CD14-positive monocyte (primary cell): Measurements from ENCODE around the gene UBE2QL1. TPM values are rescaled to one million over a fixed set of nuclear protein-coding genes. Genes with fewer than 3 reads are reported as not detected.

Experiments used
- DNase-seq, 3 donors: peaks; one replicate each; pipeline ENCODE4 v3.0.0-alpha.2; 2011 to 2022
- H2AFZ ChIP-seq: 2 replicates; pipeline ENCODE4 v1.6.0; 2012; ENCODE audit warnings: mild to moderate bottlenecking, low read depth, low read length, inconsistent platforms; ENCODE audit not compliant: insufficient read depth, poor library complexity, severe bottlenecking
- H3K27ac ChIP-seq, 2 donors: 1 replicate in 1 of 2; 2 replicates in 1 of 2; pipeline ENCODE4 v1.5.1; 2012 to 2013; ENCODE audit warnings: low read length in 2 of 2, control low read depth in 1 of 2, inconsistent platforms in 1 of 2, low read depth in 1 of 2, mild to moderate bottlenecking in 1 of 2
- H3K27me3 ChIP-seq, 2 donors: one replicate each; pipeline versions ENCODE4 v1.6.0 to v1.6.1; 2011 to 2013; ENCODE audit warnings: low read length in 2 of 2; ENCODE audit not compliant: control insufficient read depth in 2 of 2, insufficient read depth in 2 of 2
- H3K36me3 ChIP-seq, 2 donors: replicated peaks in 1 of 2; 1 replicate in 1 of 2; 2 replicates in 1 of 2; pipeline versions ENCODE4 v1.5.1 to v1.6.1; 2012 to 2013; ENCODE audit warnings: low read length in 2 of 2, control low read depth in 1 of 2, inconsistent platforms in 1 of 2, mild to moderate bottlenecking in 1 of 2; ENCODE audit not compliant: insufficient read depth in 2 of 2, control insufficient read depth in 1 of 2
- H3K4me1 ChIP-seq, 2 donors: 1 replicate in 1 of 2; 2 replicates in 1 of 2; pipeline versions ENCODE4 v1.5.1 to v1.6.1; 2012 to 2013; ENCODE audit warnings: low read length in 2 of 2, control low read depth in 1 of 2, inconsistent platforms in 1 of 2, mild to moderate bottlenecking in 1 of 2, moderate library complexity in 1 of 2; ENCODE audit not compliant: insufficient read depth in 2 of 2, control insufficient read depth in 1 of 2
- H3K4me2 ChIP-seq: replicated peaks from 2 replicates; pipeline ENCODE3; 2012; ENCODE audit warnings: low read length, moderate library complexity, mild to moderate bottlenecking; ENCODE audit not compliant: poor library complexity, severe bottlenecking; ENCODE audit errors: extremely low read depth
- H3K4me3 ChIP-seq, 3 experiments: fragments of 200-600 bp in 1 of 3; sonication (generic) in 1 of 3; replicated peaks in 1 of 3; 1 replicate in 2 of 3; 2 replicates in 1 of 3; pipeline ENCODE4 v1.5.1; 2011 to 2013; ENCODE audit warnings: low read length in 3 of 3, mild to moderate bottlenecking in 3 of 3, control low read depth in 2 of 3, low read depth in 2 of 3, inconsistent platforms in 1 of 3, moderate library complexity in 1 of 3
- H3K79me2 ChIP-seq: 2 replicates; pipeline ENCODE4 v1.6.0; 2012; ENCODE audit warnings: mild to moderate bottlenecking, control low read depth, inconsistent platforms, low read length, moderate library complexity; ENCODE audit not compliant: insufficient read depth
- H3K9ac ChIP-seq: 2 replicates; pipeline ENCODE4 v1.6.0; 2017; ENCODE audit warnings: low read length, mild to moderate bottlenecking; ENCODE audit not compliant: insufficient read depth, poor library complexity, severe bottlenecking
- H3K9me3 ChIP-seq, 2 donors: replicated peaks in 1 of 2; 1 replicate in 1 of 2; 2 replicates in 1 of 2; pipeline versions ENCODE4 v1.5.1 to v1.6.1; 2012 to 2013; ENCODE audit warnings: low read length in 2 of 2, control low read depth in 1 of 2; ENCODE audit not compliant: control insufficient read depth in 1 of 2, insufficient read depth in 1 of 2
- H4K20me1 ChIP-seq: 2 replicates; pipeline ENCODE4 v1.6.0; 2012; ENCODE audit warnings: mild to moderate bottlenecking, low read length, control low read depth, moderate library complexity; ENCODE audit not compliant: insufficient read depth
- H3K27ac Mint-ChIP-seq, 7 donors: one replicate each; pipeline ENCODE4 v1.8.0; 2020; ENCODE audit warnings: mild to moderate bottlenecking in 7 of 7, mixed read lengths in 7 of 7, moderate library complexity in 6 of 7, inconsistent platforms in 2 of 7
- H3K27me3 Mint-ChIP-seq, 3 donors: one replicate each; pipeline ENCODE4 v1.8.0; 2021 to 2022; ENCODE audit warnings: low read depth in 3 of 3, mild to moderate bottlenecking in 3 of 3, mixed read lengths in 3 of 3, moderate library complexity in 3 of 3, inconsistent platforms in 1 of 3
- H3K36me3 Mint-ChIP-seq, 2 donors: one replicate each; pipeline ENCODE4 v1.8.0; 2020; ENCODE audit warnings: mixed read lengths in 2 of 2, inconsistent platforms in 1 of 2, mild to moderate bottlenecking in 1 of 2
- H3K4me1 Mint-ChIP-seq: one replicate; pipeline ENCODE4 v1.8.0; 2020; ENCODE audit warnings: mild to moderate bottlenecking, mixed read lengths
- H3K4me3 Mint-ChIP-seq, 2 donors: one replicate each; pipeline ENCODE4 v1.8.0; 2020; ENCODE audit warnings: mild to moderate bottlenecking in 2 of 2, mixed read lengths in 2 of 2, moderate library complexity in 1 of 2
- H3K9me3 Mint-ChIP-seq, 7 donors: one replicate each; pipeline ENCODE4 v1.8.0; 2020 to 2022; ENCODE audit warnings: mixed read lengths in 7 of 7, mild to moderate bottlenecking in 6 of 7, moderate library complexity in 6 of 7, inconsistent platforms in 2 of 7
- CTCF ChIP-seq: fragments of 200-600 bp; IDR thresholded peaks from one replicate; pipeline ENCODE4 v1.8.0; 2022; ENCODE audit warnings: antibody characterized with exemption, mild to moderate bottlenecking
- WGBS: methylation state at CpG from one replicate; pipeline ENCODE4 v1.1.5; 2013; ENCODE audit warnings: missing lambda C conversion rate; ENCODE audit not compliant: insufficient coverage; 5-methylcytosine and 5-hydroxymethylcytosine counted together
- intact Hi-C, 2 donors: fragments of 100-400 bp; cut with micrococcal nuclease; formaldehyde crosslinking; loops; one replicate each; pipeline versions ENCODE4 v1.15.0 to v1.15.1; 2023
- polyA plus RNA-seq, 3 donors: library from polyadenylated mRNA; depleted of rRNA in 1 of 3; unstranded in 2 of 3; stranded (reverse) in 1 of 3; fragments of 300-500 nt in 2 of 3; fragments of >200 nt in 1 of 3; fragmentation: Illumina TruSeq in 2 of 3; gene quantifications; 1 replicate in 2 of 3; 2 replicates in 1 of 3; pipeline ENCODE4 v1.2.3, GENCODE V29; 2012 to 2021

Gene UBE2QL1
- polyA plus RNA-seq, 3 donors = not detected

- Histone ChIP-seq H3K9ac (no peak overlapping the region), H3K27me3 (no peaks in the 10 kb centered on the region), H3K9me3 (no peaks in the 10 kb centered on the region), H3K79me2 (no peaks in the 10 kb centered on the region), H2AFZ (no peak overlapping the region), H3K4me3 (no peak overlapping the region), H3K27ac (no peak overlapping the region), H4K20me1 (no peaks in the 10 kb centered on the region), H3K4me2 (no peak overlapping the region), H3K36me3 (no peaks in the 10 kb centered on the region), H3K4me1 (no peaks in the 10 kb centered on the region)
- DNase-seq = no peak
- peaks cover 0 to 2% (median 0%) of the 10 kb centered on the region in 7 donors for H3K9me3 Mint-ChIP-seq
- no peak overlapping the region for H3K4me3 Mint-ChIP-seq
- no peak for TF ChIP-seq CTCF
- WGBS = 80% methylated on average over 2 of the region's 5 CpGs
- H3K4me1 Mint-ChIP-seq = no peaks in the 10 kb centered on the region
- peaks cover 10 to 12% (median 11%) of the 10 kb centered on the region in 3 donors for H3K27me3 Mint-ChIP-seq
- H3K27ac Mint-ChIP-seq = no peak overlapping the region
- intact Hi-C loops = no loop called here
- H3K36me3 Mint-ChIP-seq = no peaks in the 10 kb centered on the region
These were observed 11.2 kb downstream of the UBE2QL1 start for GRCh38 chr5:6459896-6460295.

- intact Hi-C loops = no loop called here
- Histone ChIP-seq H3K9ac (no peak overlapping the region), H3K9me3 (no peaks in the 10 kb centered on the region), H3K36me3 (no peaks in the 10 kb centered on the region), H3K4me1 (no peaks in the 10 kb centered on the region), H3K27me3 (no peaks in the 10 kb centered on the region), H3K79me2 (no peaks in the 10 kb centered on the region), H3K4me3 (no peak overlapping the region), H3K4me2 (no peak overlapping the region), H2AFZ (no peak overlapping the region), H4K20me1 (no peaks in the 10 kb centered on the region), H3K27ac (no peak overlapping the region)
- WGBS = 100% methylated on average over 2 of the region's 2 CpGs
- DNase-seq = no peak
- Mint-ChIP-seq H3K27ac (no peak overlapping the region), H3K27me3 (peaks cover 5 to 11% (median 9%) of the 10 kb centered on the region in 3 donors), H3K36me3 (no peaks in the 10 kb centered on the region), H3K4me3 (no peak overlapping the region), H3K9me3 (peaks cover 0 to 2% (median 0%) of the 10 kb centered on the region in 7 donors), H3K4me1 (no peaks in the 10 kb centered on the region)
- TF ChIP-seq CTCF = no peak
These were observed 12.3 kb downstream of the UBE2QL1 start for GRCh38 chr5:6461006-6461405.
